Kidney tubule cell (primary cell): Measurements from ENCODE around the gene EHMT2.
"Not testable (repeated sequence)": the region's sequence is repeated elsewhere in the genome, so short reads cannot be mapped to it uniquely, and the experiment has no call there.

Source experiments
- DNase-seq: peaks from one replicate; pipeline ENCODE4 v3.0.0-alpha.2; 2018; ENCODE audit warnings: low spot score

Gene EHMT2

DNA sequence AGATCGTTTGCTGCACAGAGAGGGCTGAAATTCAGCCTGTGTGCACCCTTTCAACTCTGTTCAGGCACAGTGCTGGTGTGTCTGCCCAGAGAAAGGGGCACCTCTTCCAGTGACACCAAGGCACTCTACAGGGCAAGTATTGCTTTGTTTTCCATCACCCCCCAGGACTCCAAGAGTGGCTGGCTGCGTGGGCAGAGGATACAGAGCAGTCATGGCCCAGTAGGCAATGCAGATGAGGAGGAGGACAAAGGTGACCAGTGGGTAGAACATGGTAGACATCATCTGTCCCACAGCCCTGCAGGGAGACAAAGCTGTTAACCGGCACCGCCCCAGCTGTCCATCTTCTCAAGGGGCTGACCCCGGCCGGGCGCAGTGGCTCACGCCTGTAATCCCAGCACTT is 28.2 kb downstream of the EHMT2 start:
- no peak for DNase-seq

- not testable (repeated sequence) for DNase-seq
These were observed 28.9 kb downstream of the EHMT2 start for GRCh38 chr6:31868658-31868971.

- DNase-seq = peak; percentile 81
These were observed 32.0 kb downstream of the EHMT2 start for GRCh38 chr6:31865205-31866118.

GRCh38 chr6:31864818-31865204 is 32.7 kb downstream of the EHMT2 start:
- no peak for DNase-seq

- not testable (repeated sequence) for DNase-seq
These were observed 33.4 kb downstream of the EHMT2 start for GRCh38 chr6:31864123-31864562.

DNA sequence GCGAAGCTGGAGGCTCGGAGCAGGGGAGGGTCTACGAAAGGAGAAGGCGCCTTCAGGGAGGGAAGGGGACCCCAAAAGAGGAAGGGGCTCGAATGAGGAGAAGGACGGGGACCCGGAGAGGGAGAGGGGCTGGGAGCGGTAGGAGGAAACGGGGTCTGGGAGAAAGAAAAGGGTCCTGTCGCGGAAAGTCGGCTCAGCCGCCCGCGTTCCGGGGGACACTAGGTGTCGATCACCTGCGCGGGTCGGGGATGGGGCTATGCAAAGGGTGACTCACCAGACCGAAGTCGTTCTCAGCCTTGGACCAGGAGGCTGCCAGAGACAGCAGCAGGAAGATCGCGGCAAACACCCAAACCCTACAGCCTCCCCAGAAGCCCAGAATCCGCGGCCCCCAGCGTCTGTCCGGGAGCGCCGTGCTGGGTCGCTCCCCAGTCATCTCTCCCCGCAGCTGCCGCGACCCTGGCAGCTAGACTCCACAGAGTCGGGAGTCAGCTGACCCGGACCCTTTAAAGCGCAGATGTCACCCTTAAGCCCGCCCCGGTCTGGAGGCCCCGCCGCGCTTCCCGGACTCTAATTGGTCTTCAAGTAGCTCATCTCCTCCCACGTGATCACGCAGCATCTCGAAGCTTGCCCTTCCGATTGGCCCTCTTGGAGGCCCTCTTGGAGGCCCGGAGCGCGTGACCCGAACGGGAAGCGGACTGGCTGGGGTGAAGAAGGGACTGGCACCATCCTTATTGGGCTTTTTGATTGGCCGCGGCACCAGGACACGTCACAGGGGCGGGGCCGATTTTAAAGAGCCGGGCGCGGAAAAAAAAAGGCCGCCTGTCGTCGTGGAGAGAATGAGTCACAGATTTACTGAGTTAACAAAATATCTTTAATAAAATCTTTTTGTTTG is 34.9 kb downstream of the EHMT2 start, which contains the start of gene NEU1:
Gene NEU1, minus strand, starts transcription at position 478 of the 892 bp plus-strand sequence. Its CDS starts 45 bp downstream, at position 433.
- DNase-seq = peak; percentile 100

GRCh38 chr6:31861919-31862343 is 35.6 kb downstream of the EHMT2 start:
- no peak for DNase-seq

- no peak for DNase-seq
These were observed 36.3 kb downstream of the EHMT2 start for GRCh38 chr6:31861150-31861549.

- DNase-seq = no peak
These were observed 37.1 kb downstream of the EHMT2 start for GRCh38 chr6:31860349-31860748.

DNA sequence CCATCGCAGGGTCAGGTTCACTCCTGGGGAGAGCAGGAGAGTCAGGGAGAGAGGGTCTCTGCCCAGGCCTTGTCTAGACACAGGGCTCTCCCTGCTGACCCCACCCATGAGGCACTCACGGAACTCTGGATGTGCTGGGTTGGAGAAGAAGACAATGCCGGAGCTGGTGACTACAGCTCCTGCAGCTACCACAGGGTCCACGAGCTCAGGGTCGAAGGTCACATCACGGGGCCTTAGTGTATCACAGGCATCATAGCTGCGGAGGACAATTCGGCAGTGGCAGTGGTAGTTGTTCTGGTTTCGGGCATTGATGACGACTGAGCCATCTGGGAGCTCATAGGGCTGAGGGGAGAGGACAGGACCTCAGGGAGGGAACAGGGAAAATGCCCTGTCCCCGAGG is 37.6 kb downstream of the EHMT2 start:
- no peak for DNase-seq

- DNase-seq = no peak
These were observed 38.8 kb downstream of the EHMT2 start for GRCh38 chr6:31858707-31859106.

DNA sequence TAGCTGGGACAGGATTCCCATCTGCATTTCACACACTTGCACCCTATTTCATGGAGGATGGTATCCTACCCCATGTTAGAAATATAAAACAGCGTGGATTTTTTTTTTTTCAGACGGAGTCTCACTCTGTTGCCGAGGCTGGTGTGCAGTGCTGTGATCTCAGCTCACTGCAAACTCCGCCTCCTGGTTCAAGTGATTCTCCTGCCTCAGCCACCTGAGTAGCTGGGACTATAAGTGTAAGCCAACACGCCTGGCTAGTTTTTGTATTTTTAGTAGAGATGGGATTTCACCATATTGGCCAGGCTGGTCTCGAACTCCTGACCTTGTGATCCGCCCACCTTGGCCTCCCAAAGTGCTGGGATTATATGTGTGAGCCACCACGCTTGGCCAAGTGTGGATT is 39.7 kb downstream of the EHMT2 start:
- not testable (repeated sequence) for DNase-seq

DNA sequence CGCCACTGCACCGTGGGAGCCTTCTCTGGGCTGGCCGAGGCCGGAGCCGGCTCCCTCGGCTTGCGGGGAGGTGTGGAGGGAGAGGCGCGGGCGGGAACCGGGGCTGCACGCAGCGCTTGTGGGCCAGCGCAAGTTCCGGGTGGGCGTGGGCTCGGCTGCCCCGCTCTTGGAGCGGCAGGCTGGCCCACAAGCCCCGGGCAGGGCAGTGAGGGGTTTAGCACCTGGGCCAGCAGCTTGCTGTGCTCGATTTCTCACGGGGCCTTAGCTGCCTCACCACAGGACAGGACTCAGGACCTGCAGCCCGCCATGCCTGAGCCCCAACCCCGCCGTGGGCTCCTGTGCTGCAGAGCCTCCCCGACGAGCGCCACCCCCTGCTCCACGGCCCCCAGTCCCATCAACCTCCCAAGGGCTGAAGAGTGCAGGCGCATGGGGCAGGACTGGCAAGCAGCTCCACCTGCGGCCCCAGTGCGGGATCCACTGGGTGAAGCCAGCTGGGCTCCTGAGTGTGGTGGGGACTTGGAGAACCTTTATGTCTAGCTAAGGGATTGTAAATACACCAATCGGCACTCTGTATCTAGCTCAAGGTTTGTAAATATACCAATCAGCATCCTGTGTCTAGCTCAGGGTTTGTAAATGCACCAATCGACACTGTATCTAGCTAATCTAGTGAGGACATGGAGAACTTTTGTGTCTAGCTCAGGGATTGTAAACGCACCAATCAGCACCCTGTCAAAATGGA is 45.3 kb downstream of the EHMT2 start:
- not testable (repeated sequence) for DNase-seq

DNA sequence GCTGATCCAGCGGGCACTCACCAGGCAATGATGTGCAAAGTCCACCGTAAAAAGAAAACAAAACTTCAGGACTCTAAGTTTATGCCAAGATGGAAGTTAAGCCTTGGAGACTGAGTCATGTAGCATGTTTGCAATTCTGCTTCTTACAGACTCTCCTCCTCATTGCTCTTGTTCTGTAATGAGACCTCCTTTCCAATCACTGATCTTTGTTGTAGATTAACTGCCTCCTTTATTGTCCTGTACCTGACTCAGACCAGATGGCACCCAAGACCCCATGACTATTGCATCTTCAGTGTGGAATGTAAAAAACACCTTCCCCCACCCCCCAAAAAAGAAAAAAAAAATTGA is 46.0 kb downstream of the EHMT2 start:
- peak; percentile 96 for DNase-seq

GRCh38 chr6:31850765-31851484 is 46.6 kb downstream of the EHMT2 start:
- no peak for DNase-seq

DNA sequence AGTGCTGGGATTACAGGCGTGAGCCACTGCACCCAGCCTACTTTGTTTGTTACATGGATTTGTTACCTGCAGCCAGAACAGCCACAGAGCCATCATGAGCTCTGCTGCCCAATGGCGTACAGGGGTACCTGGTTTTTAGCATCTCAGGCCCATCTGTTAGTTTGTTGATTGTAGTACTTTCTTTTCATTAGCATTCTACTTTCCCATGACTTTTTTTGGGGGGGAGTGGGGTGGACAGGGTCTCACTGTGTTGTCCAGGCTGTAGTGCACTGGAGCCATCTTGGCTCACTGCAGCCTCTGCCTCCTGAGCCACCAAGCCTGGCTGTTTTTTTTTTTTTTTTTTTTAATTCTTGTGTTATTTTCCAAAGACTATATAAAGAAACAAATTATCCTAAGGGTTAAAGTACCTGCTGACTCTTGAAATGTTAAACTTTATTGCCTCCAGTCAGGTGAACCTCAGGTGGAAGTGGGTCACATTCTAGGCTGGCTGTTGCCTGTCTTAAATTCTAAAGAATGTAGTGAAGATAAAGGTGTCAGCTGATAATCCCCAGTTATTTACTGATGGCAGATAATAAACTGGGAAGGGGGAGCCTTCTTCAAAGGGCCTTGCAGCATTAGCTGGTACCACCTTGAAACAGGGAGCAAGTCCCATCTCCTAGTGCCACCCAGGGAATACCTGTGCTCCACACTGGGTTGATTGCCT is 50.1 kb downstream of the EHMT2 start:
- no peak for DNase-seq

DNA sequence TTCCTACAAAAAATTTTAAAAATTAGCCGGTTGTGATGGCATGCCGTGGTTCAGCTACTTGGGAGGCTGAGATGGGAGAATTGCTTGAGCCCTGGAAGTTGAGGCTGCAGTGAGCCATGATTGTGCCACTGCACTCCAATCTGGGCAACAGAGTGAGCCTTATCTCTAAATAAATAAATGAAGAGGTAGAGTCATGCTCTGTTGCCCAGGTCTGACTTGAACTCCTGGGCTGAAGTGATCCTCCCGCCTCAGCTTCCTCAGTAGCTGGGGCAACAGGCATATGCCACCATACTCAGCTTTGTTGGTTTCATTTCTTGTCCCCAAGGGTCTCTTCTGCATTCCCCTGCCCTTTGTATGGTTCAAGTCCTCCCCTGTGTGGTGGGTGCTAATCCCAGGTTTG is 53.0 kb downstream of the EHMT2 start:
- no peak for DNase-seq

GRCh38 chr6:31842053-31842452 is 55.4 kb downstream of the EHMT2 start:
- DNase-seq = no peak

DNA sequence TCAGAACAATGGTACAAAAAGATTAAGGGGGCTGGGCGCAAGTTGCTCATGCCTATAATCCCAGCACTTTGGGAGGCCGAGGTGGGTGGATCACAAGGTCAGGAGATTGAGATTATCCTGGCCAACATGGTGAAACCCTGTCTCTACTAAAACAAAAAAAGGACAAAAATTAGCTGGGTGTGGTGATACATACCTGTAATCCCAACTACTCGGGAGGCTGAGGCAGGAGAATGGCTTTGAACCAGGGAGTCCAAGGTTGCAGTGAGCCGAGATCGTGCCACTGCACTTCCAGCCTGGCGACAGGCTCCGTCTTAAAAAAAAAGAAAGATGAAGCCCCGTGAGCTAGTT is 57.7 kb downstream of the EHMT2 start:
- not testable (repeated sequence) for DNase-seq

- no peak for DNase-seq
These were observed 58.5 kb downstream of the EHMT2 start for GRCh38 chr6:31838968-31839367.

- DNase-seq = not testable (repeated sequence)
These were observed 59.4 kb downstream of the EHMT2 start for GRCh38 chr6:31838114-31838553.
